ENCODE measurements around the gene UBASH3A.
"Not testable (repeated sequence)": the region's sequence is repeated elsewhere in the genome, so short reads cannot be mapped to it uniquely, and the experiment has no call there.

The UBASH3A gene

DNA sequence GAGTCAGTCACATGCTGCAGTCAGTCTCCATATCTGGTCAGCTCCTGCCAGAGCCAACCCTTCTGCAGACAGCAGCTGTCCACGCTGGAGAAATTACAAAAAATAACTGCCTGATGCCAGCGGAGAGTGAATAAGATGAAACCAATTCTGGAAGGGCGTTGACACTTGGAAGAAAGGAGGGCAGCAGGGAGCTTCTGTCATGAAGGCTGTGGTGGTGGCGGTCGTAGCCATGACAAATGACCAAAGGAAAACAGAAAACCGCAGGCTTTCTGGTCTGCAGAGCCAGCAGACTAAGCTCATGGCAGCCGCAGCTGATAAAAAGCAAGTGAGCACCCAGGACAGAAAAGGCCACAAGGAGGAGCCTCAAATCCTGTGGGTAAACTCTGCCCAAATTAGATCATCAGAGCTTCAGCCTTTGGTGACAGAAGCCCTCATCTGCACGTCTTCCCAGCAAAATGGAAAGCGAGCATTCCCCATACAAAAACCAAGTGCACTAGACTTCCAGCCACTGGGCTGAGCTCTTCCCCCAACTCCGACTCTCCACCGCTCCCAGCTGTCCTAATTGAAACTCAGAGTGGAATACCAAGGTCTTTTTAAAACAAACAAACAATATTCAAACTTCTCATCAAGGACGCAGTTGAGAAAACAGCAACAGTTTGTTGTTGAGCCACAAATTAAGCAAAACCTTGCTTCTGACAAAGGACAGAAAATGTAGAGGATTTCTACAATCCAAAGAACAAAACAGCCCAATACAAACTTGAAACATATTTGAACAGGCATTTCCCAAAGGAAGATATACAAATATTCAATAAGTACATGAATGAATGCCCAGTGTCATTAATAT, 63.7 kb downstream of the UBASH3A start:
- no peak for DNase-seq (ENCODE audit: low read depth in 3 of 3)

DNA sequence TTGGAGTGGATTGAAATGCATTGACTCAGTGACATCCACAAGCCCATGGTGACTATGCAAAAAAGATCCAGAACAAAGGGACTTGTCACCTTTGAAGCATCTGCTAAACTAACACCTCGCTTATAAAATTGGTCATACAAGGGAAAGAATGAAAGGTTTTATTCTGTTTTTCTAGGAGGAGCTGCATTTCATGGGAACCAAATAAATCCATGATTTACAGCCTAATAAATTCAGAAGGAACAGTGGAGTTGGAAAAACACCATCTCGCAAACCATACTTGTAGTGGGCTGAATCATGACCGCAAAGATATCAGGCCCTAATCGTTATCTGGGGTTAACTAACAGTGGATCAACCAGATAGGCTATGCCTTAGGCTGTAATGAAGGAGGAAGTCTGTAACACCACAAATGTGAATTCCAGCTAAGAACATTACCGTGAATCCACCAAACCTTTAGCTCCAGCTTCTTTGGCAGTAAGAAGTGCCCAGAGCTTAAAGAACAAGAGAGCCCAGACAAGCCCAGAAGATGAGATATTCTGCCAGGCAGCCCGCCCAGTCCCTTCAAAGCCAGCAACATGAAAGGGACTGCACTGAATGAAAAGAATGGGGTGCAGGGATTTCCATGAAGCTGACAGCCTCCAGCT, 64.9 kb downstream of the UBASH3A start:
- no peak for DNase-seq (ENCODE audit: low read depth in 3 of 3)

DNA sequence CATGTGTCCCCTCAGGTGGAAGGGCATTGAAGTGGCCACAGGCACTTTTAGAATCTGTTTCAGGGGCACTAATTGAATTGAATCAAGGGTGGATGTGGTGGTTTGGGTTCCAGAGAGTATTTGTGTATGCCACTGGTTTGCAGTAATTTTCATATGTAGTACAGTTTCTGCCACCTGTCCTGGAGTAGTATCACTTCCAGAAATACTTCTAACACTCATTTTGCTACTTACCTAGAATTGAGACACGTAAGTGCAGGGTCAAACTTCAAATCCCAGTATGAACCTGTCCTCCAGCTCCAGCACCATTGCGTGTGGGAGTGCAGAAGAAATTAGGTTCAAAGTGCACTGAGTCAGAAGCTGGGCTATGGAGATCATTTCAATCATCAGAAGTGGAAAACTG, 65.6 kb downstream of the UBASH3A start:
- no peak for DNase-seq (ENCODE audit: low read depth in 3 of 3)

- DNase-seq (ENCODE audit: low read depth in 3 of 3), result not testable (repeated sequence)
These were observed 66.0 kb downstream of the UBASH3A start for GRCh38 chr21:42469726-42470125.

GRCh38 chr21:42471206-42471605, 67.5 kb downstream of the UBASH3A start:
- no peak for DNase-seq (ENCODE audit: low read depth in 3 of 3)

DNA sequence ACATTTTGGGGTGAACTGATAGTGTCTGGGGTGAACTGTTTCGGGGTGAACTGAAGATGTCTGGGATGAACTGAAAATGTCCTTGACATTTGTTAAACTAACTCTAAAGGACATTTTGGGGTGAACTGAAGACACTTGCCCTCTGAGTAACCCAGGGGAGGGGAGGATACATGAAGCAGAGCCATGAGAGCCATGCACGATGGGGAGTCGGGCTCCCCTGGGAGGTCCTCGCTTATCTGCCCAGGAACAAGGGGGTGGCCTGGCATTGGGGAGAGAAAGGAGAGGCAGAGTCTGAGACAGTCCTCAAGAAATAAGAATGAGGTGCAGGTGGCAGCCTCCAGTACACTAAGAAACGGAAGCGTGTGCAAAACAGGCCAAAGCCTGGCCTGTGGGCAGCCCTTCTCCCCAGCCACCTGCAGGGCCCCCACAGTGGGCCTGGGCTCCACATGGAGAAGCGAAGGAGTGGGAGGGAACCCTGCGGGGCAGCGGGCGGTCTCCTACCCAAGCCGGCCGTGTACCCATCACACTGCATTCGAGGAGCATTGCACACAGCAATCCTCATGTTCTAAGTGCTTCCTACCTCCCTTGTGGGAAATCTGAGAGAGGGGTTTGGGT, 68.1 kb downstream of the UBASH3A start:
- no peak for DNase-seq (ENCODE audit: low read depth in 3 of 3)

DNA sequence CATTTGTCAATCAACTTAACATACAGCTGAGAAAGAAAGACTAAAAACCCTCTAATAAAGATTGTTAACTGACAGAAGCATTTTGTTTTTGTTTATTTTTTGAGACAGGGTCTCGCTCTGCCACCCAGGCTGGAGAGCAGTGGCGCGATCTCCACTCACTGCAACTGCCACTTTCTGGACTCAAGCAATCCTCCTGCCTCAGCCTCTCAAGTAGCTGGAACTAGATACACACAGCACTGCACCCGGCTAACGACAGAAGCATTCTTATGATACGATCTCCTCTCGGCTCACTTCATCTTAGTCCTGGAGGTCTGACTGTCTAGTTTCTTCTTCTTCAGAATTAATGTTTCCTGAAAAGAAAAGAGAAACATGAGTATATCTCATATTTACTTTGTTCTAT, 68.8 kb downstream of the UBASH3A start:
- DNase-seq (ENCODE audit: low read depth in 3 of 3), result no peak

DNA sequence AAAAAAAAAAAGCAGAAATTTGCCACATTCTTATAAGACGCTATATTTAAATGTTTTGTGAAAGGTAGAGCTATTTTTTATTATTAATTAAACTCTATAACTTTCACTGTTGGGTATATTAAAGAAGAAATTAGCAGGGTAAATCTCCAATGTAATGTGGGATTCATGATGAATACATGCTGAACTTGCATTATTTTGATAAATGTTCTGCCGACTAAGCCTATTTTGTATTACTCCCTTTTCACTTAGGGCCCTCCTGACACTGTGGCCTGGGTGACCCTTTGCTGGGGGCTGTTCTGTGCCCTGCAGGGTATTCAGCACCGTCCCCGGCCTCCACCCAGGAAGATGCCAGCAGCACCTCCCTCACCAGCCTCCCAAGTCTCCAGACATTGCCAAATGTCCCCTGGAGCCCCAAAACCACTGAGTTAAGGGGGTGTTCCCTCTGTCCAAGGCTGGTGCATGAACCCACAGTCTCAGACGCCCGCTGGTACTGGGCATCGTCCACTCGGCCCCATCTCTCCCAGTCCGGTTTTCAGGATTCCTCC, 69.9 kb downstream of the UBASH3A start:
- DNase-seq (ENCODE audit: low read depth in 3 of 3), result no peak

DNA sequence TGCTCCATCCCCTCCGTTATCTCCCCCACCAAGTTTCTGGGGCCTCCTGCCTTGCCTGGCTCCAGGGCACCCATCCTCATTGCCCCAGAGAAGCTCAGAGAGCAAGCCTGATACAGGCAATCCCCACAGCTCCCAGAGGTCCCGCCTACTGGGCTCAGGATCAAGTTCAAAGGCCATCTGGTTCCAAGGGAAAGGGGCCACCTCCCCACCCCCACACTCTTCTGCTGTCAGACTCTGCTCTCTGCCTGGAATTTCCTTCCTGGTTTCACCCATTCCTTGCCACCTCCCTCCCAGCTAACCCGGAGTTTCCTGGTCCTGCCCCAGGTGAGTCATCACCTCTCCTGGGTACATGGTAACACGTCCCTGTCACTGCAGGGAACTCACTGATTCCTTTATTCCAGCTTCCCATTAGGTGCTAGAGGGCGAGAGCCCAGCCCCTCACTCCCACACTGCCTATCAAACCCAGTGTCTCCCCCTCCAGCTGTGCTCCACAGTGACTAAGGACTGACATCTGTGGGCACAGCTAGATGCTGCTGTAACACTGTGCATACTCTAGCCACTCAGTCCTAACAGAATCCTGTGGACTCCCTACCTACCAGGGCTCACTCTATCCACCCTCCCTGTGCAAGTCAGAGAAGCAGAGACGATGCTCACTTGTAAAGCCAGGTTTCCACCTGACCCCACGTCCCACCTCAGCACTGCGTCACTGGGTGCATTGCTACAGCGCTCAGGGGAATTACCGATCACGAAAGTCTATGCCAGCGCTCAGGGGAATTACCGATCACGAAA, 70.5 kb downstream of the UBASH3A start:
- no peak for DNase-seq (ENCODE audit: low read depth in 3 of 3)

DNA sequence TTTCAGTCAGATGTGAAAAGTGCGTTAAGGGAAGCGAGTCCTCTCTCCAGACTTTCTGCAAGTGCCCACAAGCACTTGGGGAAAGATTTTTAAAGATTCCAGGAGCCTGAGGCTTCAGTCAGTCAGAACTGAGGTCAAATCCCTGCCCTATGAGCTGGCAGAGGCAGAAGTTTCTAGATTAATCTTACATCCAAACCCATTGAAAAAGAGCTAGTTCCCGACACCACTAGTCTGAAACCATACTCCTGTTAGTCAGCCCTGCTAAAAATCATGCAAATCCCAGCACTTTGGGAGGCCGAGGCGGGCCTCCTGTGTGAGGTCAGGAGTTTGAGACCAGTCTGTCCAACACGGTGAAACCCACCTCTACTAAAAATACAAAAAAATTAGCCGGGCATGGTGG, 71.3 kb downstream of the UBASH3A start:
- no peak for DNase-seq (ENCODE audit: low read depth in 3 of 3)

- DNase-seq (ENCODE audit: low read depth in 3 of 3), result no peak
These were observed 72.1 kb downstream of the UBASH3A start for GRCh38 chr21:42475526-42476387.

DNA sequence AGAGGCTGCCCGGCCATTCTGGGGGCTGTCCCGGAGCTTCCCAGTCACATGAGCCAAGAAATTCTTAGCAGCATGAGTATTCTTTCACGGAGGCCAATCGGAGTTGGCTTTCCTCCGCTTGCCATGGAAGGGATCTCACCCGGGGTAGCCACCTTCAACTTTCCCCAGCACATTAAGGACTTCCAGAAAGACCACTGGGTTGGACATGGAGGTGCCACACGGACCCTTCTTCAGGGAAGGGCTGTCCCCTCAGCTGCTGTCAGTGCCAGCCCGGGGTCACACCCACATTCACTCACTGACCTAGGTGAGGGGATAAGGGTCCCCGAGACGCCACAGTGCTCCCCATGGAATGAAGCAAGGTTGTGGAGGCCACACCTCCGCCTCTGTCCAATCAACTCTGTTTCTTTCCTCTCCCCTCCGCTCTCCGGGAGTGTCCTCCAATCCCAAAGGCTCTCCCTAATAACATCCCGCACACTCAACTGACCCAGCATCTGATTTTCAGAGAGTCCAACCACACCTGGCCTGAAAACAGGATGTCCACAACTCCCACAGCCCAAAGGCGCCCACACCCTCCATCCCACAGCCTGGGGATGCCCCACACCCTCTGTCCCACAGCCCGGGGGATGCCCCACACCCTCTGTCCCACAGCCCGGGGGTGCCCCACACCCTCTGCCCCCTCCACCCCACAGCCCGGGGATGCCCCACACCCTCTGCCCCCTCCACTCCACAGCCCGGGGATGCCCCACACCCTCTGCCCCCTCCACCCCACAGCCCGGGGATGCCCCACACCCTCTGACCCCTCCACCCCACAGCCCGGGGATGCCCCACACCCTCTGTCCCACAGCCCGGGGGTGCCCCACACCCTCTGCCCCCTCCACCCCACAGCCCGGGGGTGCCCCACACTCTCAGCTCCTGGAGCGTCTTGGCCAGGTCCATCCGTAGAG, 73.0 kb downstream of the UBASH3A start:
- DNase-seq (ENCODE audit: low read depth in 3 of 3), result no peak

GRCh38 chr21:42478504-42478903, 74.8 kb downstream of the UBASH3A start:
- no peak for DNase-seq (ENCODE audit: low read depth in 3 of 3)

GRCh38 chr21:42479582-42479981, 75.9 kb downstream of the UBASH3A start:
- DNase-seq (ENCODE audit: low read depth in 3 of 3), result no peak

- no peak for DNase-seq (ENCODE audit: low read depth in 3 of 3)
These were observed 77.0 kb downstream of the UBASH3A start for GRCh38 chr21:42480736-42481135.

- no peak for DNase-seq (ENCODE audit: low read depth in 3 of 3)
These were observed 77.5 kb downstream of the UBASH3A start for GRCh38 chr21:42481169-42481568.

DNA sequence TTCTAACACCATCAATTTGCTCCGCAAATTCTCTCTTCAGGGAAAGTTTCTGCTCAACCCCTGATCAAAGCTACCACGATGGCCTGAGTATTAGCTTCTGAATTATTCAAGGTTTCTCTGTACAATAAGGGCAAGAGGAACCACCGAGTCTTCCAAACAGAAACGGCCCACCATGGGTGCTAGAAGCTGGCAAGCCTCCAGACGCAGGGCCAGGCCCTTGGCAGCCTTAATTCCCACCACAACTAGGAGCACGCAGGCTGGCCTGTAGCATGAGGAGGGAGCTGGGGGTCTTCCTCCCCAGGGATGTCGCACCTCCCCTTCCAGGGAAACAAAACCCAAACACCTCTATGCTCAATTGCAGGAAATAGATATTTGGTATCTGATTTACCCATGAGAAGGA, 81.3 kb downstream of the UBASH3A start:
- DNase-seq (ENCODE audit: low read depth in 3 of 3), result no peak

GRCh38 chr21:42486072-42486471, 82.4 kb downstream of the UBASH3A start:
- no peak for DNase-seq (ENCODE audit: low read depth in 3 of 3)

- DNase-seq (ENCODE audit: low read depth in 3 of 3), result no peak
These were observed 82.8 kb downstream of the UBASH3A start for GRCh38 chr21:42486531-42486930.

All from stimulated activated CD4-positive, alpha-beta T cell treated with anti-CD3 and anti-CD28 coated beads, TNF-alpha, amount 100 ng/mL, for 24 hours (primary cell).